PC-3 (cell line): Measurements from ENCODE around the gene STK25.

Experiments
- CTCF ChIP-seq: fragments of 300-600 bp; sonication (generic); conservative IDR thresholded peaks from 2 replicates; pipeline ENCODE4 v1.5.1; 2017; ENCODE audit warnings: antibody characterized with exemption, low read depth, mild to moderate bottlenecking, low read length
- EZH2phosphoT487 ChIP-seq: fragments of 300-600 bp; sonication (generic); IDR thresholded peaks from 2 replicates; pipeline ENCODE4 v1.6.1; 2018; ENCODE audit warnings: mild to moderate bottlenecking, antibody characterized with exemption, low read length, borderline replicate concordance

GRCh38 chr2:241468476-241468781 lies 40.0 kb downstream of the STK25 start:
- TF ChIP-seq CTCF (no peak), EZH2phosphoT487 (no peak)
